ENCODE results near the gene YAF2.
"Not testable (repeated sequence)": the region's sequence is repeated elsewhere in the genome, so short reads cannot be mapped to it uniquely, and the experiment has no call there.

The YAF2 gene

DNA sequence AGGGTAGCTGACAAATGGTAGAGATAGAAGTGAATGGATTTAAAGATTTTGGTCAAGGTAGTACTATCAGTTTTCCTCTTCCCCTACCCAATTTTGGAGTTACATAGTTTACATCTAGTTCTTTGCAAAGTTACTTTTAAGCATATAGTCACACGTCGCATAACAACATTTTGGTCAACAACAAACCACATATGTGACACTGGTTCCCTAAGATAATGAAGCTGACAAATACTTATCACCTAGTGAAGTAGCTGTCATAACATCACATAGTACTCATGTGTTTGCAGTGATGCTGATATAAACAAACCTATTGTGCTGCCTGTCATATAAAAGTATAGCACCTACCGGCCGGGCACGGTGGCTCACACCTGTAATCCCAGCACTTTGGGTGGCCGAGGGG lies 45.4 kb downstream of the YAF2 start:
- no peak for DNase-seq

DNA sequence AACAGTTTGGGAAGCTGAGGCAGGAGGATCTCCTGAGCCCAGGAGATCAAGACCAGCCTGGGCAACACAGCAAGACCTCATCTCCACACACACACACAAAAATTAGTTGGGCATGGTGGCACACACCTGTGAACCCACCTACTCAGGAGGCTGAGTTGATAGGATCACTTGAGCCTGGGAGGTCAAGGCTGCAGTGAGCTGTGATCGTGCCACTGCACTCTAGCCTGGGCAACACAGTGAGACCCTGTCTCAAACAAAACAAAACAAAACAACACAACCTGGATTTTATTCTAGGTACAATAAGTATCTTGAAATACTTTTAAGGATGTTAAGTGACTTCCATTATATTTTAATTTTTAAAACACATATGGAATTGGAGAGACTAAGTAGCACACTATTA lies 45.8 kb downstream of the YAF2 start:
- DNase-seq: no peak

DNA sequence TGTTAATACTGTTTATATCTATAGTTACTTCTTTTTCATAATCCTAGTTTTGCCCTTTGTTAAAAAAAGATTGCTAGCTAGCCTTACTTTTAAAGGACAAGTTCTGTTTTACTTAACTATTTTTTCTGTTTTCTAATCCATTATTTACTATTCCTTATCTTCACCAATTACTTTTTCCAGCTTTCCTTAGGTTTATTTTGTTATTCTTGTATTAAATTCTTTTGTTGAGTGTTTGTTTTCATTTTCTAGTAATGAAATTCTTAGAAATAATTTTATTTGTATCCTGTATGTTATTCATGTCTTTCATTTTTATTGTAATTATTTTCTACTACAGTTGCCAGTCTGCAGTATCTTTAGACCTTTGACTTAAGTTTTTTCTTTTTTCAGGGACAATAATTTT lies 47.7 kb downstream of the YAF2 start:
- DNase-seq: no peak

DNA sequence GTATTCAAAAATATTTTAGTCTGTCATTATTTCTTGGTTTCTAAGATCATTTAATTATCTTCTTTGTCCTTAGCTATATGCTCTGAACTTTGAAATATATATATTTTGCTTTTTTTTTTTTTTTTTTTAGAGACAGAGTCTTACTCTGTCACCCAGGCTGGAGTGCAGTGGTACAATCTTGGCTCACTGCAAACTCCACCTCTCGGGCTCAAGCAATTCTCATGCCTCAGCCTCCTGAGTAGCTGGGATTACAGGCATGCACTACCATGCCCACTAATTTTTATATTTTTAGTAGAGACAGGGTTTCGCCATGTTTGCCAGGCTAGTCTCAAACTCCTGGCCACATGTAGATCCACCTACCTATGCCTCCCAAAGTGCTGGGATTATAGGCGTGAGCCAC lies 49.8 kb downstream of the YAF2 start:
- DNase-seq: not testable (repeated sequence)

DNA sequence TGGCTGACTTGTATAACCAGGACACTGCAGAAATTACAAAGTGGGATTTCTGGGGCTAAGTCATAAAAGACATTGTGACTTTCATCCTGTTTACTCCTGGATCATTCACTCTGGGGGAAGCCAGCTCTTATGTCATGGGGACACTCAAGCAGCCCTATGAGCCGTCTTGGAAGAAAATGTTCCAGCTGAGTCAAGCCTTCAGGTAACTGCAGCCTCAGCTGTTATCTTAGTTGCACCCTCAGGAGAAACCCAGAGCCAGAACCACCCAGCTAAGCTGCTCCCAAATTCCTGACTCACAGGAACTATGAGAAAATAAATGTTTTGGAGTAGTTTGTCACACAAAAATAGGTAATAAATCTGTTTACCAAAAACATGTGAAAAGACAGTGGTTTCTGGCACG lies 50.2 kb downstream of the YAF2 start:
- DNase-seq: no peak

DNA sequence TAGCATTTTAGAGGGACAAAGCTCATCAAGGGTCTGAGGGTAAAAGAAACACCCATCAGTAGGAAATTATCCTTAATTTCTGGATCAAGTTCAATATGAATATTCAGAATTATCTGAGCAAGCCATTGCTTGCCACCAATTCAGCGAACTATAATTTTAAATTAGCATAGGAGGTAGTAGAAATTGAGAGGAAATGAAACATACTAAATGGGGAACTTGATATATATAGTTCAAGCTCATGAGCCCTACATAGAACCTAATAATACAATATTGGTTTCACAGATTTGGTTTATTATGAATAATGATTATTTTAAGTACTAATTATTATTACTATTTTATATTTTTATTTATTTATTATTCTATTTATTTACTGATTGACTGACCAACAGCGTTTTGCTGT lies 51.3 kb downstream of the YAF2 start:
- no peak for DNase-seq

DNA sequence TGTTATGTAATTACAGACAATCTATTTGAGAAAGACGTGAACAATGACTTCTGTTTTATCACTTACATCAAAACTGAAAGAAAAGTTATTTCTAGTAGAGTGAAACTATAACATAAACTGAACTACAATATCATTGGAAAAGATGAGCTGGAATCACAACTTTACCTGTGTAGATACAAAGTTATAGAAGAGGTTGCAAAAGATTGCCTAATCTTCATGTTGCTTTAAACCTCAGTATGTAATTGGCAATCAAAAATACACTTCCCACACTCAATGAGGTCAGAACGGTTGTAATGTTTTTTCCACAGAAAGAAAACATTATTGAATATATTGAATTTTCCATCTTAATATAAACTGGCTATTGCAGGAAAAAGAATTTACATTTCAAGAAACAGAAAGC lies 55.7 kb downstream of the YAF2 start:
- DNase-seq: no peak

DNA sequence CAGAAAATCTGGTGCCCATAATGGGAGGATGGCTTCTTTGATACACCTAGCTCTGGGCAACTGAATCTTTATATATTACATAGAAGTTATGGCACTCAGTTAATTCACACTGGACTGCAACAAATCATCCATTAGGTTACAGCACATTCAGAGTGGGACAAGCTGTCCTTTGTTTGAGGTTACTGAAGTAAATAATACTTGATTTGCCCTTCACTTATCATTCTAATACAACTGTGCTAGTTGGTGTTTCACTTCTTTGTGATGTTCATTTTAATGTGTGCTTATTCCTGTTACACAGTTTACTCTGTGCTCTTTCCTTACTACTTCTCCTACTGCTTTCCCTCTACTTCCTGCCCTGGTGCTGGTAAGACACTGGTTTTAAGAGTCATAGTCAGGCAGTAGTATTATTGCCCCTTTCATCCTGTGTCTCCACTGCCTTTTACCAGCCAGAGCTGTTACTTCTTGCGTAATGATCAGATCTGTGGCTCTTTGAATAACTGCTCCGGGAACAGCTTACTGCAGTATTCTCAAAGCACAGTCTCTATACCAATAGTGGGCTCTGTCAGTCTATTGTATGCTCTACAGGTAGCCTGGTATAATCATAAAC lies 57.0 kb downstream of the YAF2 start:
- DNase-seq: no peak

DNA sequence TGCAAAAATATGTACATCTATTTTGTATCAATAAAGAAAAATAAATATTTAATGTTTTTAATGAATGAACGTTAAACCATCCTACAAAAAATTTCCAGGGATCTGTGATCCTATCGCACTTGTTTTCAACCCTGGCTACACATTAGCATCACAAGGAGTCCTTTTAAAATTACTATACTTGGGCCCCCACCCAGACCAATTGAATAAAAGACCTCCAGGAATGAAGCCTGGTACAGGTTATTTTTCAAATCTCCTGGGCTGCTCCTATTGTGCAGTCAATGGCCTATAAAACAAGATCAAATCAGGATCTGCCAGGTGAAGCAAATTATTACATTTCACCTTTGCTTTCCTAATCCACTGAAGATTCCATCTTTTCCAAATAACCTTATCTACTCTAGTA lies 59.9 kb downstream of the YAF2 start:
- no peak for DNase-seq

DNA sequence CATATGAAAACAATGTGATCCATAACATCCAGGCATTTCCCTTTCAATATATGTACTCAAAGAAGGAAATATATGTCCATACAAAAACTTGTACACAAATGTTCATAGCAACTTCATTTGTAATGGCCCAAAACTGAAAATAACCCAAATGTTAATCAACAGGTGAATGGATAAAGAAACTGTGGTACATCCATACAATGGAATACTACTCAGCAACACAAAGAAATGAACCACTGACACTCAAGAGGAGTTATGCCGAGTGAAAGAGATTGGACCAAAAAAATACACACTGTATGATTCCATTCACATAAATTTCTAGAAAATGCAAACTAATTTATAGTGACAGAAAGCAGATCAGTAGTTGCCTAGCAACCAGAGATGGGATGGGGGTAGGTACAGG lies 63.1 kb downstream of the YAF2 start:
- DNase-seq: no peak

DNA sequence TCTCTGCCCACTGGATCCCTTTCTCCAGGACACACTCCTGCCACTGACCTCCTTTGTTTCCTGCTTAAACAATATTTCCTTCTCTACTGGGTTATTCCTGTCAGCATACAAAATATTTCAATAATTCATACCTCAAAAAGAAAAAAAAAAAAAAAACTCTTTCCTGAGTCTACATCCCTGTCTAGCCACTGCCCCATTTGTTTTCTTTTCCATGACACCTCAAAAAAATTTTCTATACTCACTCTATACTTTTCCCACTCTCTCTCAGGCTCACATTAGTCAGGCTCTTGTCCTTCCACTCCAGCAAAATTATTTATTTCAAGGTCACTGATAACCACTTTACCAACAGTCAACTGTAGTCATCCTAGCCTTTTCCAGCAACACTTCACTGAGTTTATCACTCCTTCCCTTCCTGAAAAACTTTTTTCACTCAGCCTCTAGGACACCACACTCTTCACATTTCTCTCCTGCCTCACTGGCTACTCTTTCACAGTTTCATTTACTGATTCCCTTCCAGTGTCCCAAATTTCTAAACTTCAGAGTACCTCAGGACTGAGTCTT lies 64.0 kb downstream of the YAF2 start:
- DNase-seq: no peak

DNA sequence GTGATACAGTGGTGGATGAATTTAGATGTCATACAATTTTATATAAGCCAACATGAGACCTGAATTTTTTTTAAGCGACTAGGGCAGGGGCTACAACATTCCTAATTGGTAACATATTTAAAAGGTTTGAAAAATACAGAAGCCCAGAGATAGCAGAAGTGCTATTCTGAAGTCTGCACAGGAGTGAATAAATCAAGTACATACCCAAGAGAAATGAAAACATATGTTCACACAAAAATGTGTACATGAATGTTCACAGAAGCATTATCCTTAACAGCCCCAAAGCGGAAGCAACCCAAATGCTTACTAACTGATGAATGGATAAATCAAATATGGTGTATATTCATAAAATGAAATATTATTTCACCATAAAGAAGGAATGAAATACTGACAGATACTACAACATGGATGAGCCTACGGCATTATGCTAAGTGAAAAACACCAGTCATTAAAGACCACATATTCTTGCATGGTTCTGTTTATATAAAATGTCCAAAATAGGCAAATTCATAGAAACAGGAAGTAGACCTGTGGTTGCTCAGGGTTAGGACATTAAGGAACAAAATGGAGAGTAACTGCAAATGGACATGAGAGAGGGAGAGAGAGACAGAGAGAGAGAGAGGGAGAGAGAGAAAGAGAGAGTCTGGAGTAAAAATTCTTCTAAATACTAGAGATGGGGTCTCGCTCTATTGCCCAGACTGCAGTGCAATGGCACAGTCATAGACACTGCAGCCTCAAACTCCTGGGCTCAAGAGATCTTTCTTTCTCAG lies 65.4 kb downstream of the YAF2 start:
- DNase-seq: no peak

DNA sequence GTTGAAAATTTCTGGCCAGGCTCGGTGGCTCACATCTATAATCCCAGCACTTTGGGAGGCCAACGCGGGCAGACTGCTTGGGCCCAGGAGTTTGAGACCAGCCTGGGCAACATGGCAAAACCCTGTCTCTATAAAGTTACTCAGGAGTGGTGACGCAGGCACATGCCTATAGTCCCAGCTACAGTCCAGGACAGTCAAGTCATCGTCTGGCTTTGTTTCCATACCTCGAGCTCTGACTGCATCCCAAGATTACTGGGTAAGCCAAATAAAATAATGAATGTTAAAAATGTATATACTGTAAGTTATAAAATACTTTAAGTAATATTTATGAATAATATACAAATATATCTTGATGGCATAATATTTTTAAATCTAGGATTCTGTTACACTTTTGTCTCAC lies 70.3 kb downstream of the YAF2 start:
- DNase-seq: no peak

DNA sequence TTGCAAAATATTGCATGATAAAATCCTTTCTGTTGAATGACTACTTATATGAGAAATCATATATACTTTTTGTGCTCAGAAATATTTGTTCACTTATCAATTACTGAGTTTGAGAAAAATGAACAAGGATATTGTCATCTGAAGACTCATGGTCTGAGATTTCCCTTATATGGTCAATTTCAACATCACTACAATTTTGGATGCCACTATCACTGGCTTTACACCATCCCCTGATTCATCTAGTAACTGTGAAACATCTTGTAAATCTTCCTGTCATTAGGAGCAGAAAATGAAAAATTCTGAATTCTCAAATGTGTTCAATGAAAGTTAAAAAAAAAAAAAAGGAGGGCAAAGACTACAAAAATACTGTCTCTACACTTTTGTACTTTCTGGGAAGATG lies 71.5 kb downstream of the YAF2 start:
- DNase-seq: no peak

DNA sequence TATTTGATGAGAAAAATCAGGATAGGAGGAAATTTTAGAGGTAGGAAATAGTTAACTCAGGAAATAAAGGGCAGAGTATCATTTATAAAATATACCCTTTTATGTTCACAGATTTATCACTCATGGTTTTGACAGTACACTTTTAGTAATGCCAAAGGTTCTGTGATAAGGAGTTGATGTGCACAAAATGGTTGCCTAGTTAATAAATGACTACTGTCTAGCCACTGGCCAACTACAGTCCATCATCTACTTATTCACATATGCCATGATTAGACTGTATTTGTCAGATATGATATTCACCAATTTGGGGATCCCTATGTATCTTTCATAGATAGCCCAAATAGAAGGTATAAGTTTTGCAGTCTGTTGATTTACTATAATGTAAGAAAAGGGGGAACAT lies 74.1 kb downstream of the YAF2 start:
- DNase-seq: no peak

DNA sequence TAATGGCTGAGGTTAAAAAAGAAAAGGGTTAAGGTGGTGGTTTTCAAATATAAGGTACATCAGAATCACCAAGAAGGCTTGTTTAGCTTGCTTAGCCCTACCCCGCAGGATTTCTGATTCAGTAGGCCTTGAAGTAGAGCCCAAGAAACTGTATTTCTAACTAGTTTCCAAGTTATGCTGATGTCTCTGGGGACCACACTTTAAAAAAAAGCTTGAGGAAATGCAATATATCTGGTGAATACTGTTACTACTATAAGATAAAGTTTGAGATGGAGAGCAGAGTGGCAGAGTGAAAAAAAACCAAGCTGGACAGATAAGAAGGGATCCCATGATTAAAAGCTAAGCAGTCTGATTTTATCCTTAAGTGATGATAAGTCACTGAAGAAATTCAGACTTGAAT lies 75.1 kb downstream of the YAF2 start:
- no peak for DNase-seq

DNA sequence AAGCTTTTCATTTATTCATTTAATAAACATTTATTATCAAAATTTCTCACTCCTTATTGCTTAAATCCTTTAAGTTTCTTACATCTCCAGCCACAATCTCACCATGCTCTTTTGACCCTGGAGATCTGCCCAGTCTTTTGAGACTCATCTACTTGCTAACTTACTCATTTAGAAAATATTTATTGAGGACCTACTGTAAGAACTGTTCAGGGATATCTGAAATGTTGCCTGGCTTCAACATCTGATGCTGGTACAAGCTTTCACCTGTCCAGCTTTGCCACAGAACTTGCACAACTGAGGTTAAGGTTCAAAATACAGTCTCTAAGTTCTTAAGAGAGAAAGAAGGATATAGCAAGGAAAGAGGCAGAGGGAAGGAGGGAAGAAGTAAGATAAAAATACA lies 75.9 kb downstream of the YAF2 start:
- DNase-seq: no peak

DNA sequence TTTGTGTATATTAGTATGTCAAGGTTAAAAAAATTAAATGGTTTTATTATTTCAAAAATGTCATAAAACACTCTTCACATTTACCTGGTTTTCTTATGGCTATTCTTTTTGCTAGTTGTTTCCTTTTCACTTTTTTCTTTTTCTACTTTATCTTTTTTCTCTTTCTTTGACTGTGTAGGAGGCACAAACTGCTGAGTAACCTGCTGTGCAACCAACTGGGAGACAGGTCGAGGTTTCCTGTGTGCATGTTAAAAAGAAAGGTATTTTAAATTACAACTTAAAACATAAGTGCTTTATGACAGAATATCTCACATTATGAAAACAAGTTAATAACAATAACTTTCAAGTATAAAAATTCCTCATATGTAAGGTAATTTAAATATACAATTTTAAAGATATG lies 76.5 kb downstream of the YAF2 start:
- no peak for DNase-seq

DNA sequence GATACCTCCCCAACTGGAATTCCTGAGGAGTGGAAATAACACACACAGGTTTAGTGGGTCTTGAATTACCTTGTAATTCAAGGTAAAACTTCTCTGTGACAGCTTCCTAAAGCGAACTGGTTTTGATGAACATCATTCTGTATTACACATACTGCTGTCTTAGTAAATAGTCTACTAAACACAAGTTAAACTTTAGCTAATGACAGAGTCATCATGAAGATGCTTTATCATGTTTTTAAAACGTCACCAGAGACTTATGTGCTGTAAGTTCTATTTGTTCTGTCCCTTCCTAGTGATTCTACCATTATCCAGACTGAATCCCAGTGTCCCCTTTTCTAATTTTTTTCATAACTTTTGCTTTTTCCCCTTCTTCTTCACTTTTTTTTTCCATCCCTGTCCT lies 81.8 kb downstream of the YAF2 start:
- no peak for DNase-seq

DNA sequence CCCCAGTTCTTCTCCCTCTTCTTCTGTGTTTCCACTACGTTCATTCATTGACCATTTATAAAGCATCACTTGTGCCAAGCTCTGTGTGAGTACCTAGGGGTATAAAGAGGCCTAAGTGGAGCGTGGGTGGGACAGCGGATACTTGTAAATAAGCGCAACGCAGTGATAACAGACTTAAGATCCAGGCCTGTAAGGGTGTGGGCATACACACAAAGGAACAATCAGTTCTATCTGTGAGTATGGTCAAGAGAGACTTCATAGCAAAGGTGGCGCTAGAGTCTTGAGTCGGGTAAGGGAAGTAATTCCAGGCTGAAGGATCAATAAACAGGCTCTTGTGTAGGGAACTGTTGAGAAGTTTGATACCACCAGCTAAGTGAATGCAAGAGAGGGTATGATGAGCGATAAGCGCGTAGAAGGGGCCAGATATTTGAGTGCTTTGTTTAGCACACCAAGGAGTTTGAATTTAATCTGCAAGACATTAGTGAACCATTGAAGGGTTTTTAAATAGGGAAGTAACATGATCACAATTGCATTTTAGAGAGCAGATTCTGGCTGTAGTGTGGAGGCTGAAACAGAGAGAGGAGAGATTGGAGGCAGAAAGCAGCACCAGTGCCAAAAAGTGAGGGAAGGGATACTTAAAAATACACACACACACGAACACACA lies 92.4 kb downstream of the YAF2 start:
- no peak for DNase-seq

DNA sequence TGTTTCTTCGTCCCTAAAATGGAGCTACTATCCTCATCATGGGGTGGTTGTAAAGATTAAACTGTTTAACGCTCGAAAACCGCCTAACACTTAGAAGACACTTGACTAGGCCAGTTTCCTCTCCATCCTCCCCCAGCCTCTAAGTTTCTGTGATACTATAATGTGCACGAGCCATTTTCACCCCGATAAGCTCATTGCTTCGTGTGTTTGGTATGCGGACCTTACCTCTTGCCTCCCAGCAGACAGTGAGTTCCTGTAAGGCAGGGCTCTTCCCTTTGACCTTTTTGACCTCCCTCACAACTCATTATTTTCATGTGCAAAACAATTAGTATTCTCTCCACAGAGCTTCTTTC lies 92.9 kb downstream of the YAF2 start:
- no peak for DNase-seq

DNA sequence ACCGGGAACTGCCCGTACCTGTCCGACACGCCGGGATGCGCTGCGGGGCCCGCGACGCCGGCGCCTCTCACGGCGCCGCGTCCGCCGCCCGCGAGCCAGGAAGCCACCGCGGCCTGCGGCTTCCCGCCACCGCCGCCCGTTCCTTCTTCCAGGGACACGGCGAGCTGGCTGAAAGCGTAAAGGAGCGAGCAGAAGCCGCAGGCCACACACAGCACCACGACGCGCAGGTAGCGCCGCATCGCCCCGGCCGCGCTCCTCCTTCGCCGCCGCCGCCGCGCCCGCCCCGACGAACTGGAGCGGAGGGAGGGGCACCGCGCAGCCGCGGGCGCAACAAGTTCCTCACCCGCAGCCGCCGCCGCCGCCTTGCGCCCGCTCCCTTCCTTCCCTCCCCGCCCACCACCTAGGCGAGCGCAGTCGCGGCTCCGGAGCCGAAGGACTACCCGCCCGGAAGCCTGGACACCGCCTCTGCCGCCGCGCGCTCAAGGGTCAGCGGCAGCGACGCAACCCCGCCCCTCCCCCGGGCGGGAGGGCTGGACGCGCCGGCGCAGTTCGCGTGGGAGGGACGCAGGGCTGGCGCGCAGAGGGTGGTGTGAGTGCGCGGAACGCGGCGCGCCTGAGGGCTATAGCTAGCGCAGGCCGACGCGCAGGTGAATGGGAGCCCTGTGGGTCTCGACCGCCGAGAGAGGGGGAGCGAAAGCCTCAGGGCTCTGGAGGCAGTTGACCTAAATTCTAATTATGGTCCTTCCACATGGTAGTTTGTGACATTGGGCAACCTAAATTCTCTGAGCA lies 93.4 kb downstream of the YAF2 start, which contains the start of gene GXYLT1:
Gene GXYLT1 (minus strand): TSS at position 467 of the 789 bp plus-strand sequence. CDS start 228 bp downstream, at position 239.
- DNase-seq: peak; percentile 91

DNA sequence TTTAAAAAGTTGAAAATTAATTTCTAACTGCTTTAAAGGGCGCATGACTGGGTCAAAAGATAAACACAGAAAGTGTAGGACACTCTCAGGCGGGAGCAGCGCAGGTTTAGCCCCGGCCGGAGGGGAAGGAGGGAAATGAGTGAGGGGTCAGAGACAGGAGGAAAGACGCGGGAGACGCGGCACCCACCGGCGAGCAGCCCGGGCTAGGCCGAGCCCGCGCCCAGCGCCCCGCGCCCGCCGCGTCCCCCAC lies 94.0 kb downstream of the YAF2 start:
- DNase-seq: no peak

Measured in activated CD4-positive, alpha-beta T cell treated with anti-CD3 and anti-CD28 coated beads, Interleukin-2, Interleukin-6, amounts not matched to agents 100 ng/mL and 50 ng/mL, durations not matched to agents 16 hours and 8 hours (primary cell).